Stimulated activated CD4-positive, alpha-beta T cell treated with anti-CD3 and anti-CD28 coated beads, Interleukin-2, amount 100 ng/mL, for 4 hours (primary cell): ENCODE measurements around the gene BHLHA15.

Experiments
- DNase-seq: peaks from one replicate; pipeline ENCODE4 v3.0.0-alpha.2; 2020; ENCODE audit warnings: low read depth

Gene BHLHA15

GRCh38 chr7:98225913-98226614 is 14.8 kb downstream of the BHLHA15 start:
- no peak for DNase-seq

GRCh38 chr7:98227939-98228338 is 16.7 kb downstream of the BHLHA15 start:
- DNase-seq = no peak

- DNase-seq = no peak
Observed at GRCh38 chr7:98228801-98229200, 17.6 kb downstream of the BHLHA15 start.

- no peak for DNase-seq
Observed at GRCh38 chr7:98229441-98229840, 18.2 kb downstream of the BHLHA15 start.

GRCh38 chr7:98229991-98230745 is 18.9 kb downstream of the BHLHA15 start:
- no peak for DNase-seq

GRCh38 chr7:98230746-98231471 is 19.7 kb downstream of the BHLHA15 start:
- no peak for DNase-seq

- DNase-seq = no peak
Observed at GRCh38 chr7:98231493-98232262, 20.4 kb downstream of the BHLHA15 start.

GRCh38 chr7:98232263-98232585 is 21.0 kb downstream of the BHLHA15 start:
- no peak for DNase-seq

GRCh38 chr7:98232799-98233198 is 21.6 kb downstream of the BHLHA15 start:
- no peak for DNase-seq

- no peak for DNase-seq
Observed at GRCh38 chr7:98233219-98234070, 22.2 kb downstream of the BHLHA15 start.

GRCh38 chr7:98234429-98235147 is 23.3 kb downstream of the BHLHA15 start:
- no peak for DNase-seq

- no peak for DNase-seq
Observed at GRCh38 chr7:98235901-98236300, 24.7 kb downstream of the BHLHA15 start.

GRCh38 chr7:98236355-98237185 is 25.3 kb downstream of the BHLHA15 start:
- DNase-seq = no peak

GRCh38 chr7:98238076-98238475 is 26.8 kb downstream of the BHLHA15 start:
- no peak for DNase-seq

- no peak for DNase-seq
Observed at GRCh38 chr7:98238976-98239375, 27.7 kb downstream of the BHLHA15 start.

GRCh38 chr7:98240961-98241673 is 29.9 kb downstream of the BHLHA15 start:
- DNase-seq = no peak

- DNase-seq = no peak
Observed at GRCh38 chr7:98241674-98242241, 30.5 kb downstream of the BHLHA15 start.

- no peak for DNase-seq
Observed at GRCh38 chr7:98242342-98242741, 31.1 kb downstream of the BHLHA15 start.

GRCh38 chr7:98242934-98243333 is 31.7 kb downstream of the BHLHA15 start:
- no peak for DNase-seq
